ENCODE measurements around the gene FAM83E. TPM values are rescaled to one million over a fixed set of nuclear protein-coding genes. Genes with fewer than 3 reads are reported as not detected.

Gene FAM83E
- polyA plus RNA-seq, 2 of the 4 experiments (the other 2 are of a cell fraction), result 0.16 to 0.41 TPM

- TF ChIP-seq NFE2L2 (conservative IDR thresholded peaks at IDR 0.05; ENCODE audit: low read length) (no peak), FOSL2 (IDR thresholded peaks at IDR 0.05) (no peak), FOSL2 (CRISPR knock-in tag; IDR thresholded peaks at IDR 0.05) (no peak)
These were observed 19.8 kb upstream of the FAM83E start (continued) for GRCh38 chr19:48634424-48635262.

- ATAC-seq (no peak), FAIRE-seq (no peak), DNase-seq (ENCODE audit: low read depth in 1 of 2, low spot score in 1 of 2) (no peak)
- Histone ChIP-seq H3K4me1 (peaks cover 55% of the 10 kb centered on the region), H3K4me2 (peak overlapping the region; percentile 100), H3K27ac (peak overlapping the region; percentile 86 to 92), H3K4me3 (no peak overlapping the region; the same call in 2 of the 3 replicates), H3K9me3 (no peaks in the 10 kb centered on the region)
- CTCF ChIA-PET, result interaction anchor here (0.5 to 2.0 kb wide), 8 partner anchors 10 to 515 kb away, joined by 3 to 6 read pairs (median 4); partner anchors contain the start of genes CA11 and FAM83E
- 75% methylated on average over 7 of the region's 7 CpGs for WGBS (ENCODE audit: missing lambda C conversion rate)
- no peak for TF ChIP-seq MYC (IDR thresholded peaks at IDR 0.05; ENCODE audit: borderline replicate concordance, low read length)
- TF ChIP-seq REST (IDR thresholded peaks at IDR 0.05), result no peak
- no peak for TF ChIP-seq EHMT2 (IDR thresholded peaks at IDR 0.05; ENCODE audit: low read depth)
- no peak for TF ChIP-seq CBX8 (IDR thresholded peaks at IDR 0.05)
- no peak for TF ChIP-seq ELK1 (IDR thresholded peaks at IDR 0.05; ENCODE audit: low read depth, low read length)
- no peak for TF ChIP-seq RFX5 (IDR thresholded peaks at IDR 0.05)
- no peak for TF ChIP-seq MAX (IDR thresholded peaks at IDR 0.05)
- no peak for TF ChIP-seq TFCP2L1 (CRISPR knock-in tag; IDR thresholded peaks at IDR 0.05)
- TF ChIP-seq POLR2AphosphoS2 (conservative IDR thresholded peaks at IDR 0.05; ENCODE audit: low read length), result no peak
- TF ChIP-seq POLR2A (IDR thresholded peaks at IDR 0.05; ENCODE audit: low read length), result no peak
- TF ChIP-seq CHD2 (IDR thresholded peaks at IDR 0.05; ENCODE audit: low read length, partially characterized antibody), result no peak
- no peak for TF ChIP-seq NPAS2 (CRISPR knock-in tag; IDR thresholded peaks at IDR 0.05; ENCODE audit: borderline replicate concordance)
- TF ChIP-seq RARB (CRISPR knock-in tag; IDR thresholded peaks at IDR 0.05), result no peak
- TF ChIP-seq ZFP36 (IDR thresholded peaks at IDR 0.05; ENCODE audit: borderline replicate concordance, partially characterized antibody), result no peak
- no peak for TF ChIP-seq EP300 (IDR thresholded peaks at IDR 0.05)
- no peak for TF ChIP-seq ZSCAN20 (CRISPR knock-in tag; IDR thresholded peaks at IDR 0.05)
- TF ChIP-seq FOXS1 (CRISPR knock-in tag; IDR thresholded peaks at IDR 0.05), result no peak
- no peak for TF ChIP-seq TP53 (CRISPR knock-in tag; IDR thresholded peaks at IDR 0.05)
- no peak for TF ChIP-seq RCOR1 (IDR thresholded peaks at IDR 0.05; ENCODE audit: low read depth, low read length)
- TF ChIP-seq CBX2 (IDR thresholded peaks at IDR 0.05; ENCODE audit: borderline replicate concordance, low read depth), result no peak
- POLR2A ChIA-PET, result interaction anchor here (0.5 to 1.5 kb wide), 5 partner anchors 10 to 77 kb away, joined by 3 to 18 read pairs (median 8); partner anchors contain the start of genes CA11, RPL18 and SPHK2
These were observed 19.1 kb upstream of the FAM83E start for GRCh38 chr19:48634036-48634342.
